Measurements from ENCODE around the gene DENND2D.

Gene DENND2D

GRCh38 chr1:111199881-111200801 lies at the start of gene DENND2D:
Gene DENND2D, minus strand, starts transcription at chr1:111200646. Its CDS starts 187 bp downstream, at chr1:111200459.
- DNase-seq (ENCODE audit: low spot score) = no peak

GRCh38 chr1:111249960-111250359 lies 49.5 kb upstream of the DENND2D start:
- DNase-seq (ENCODE audit: low spot score) = no peak

- DNase-seq (ENCODE audit: low spot score) = no peak
These were observed 46.8 kb upstream of the DENND2D start for GRCh38 chr1:111247125-111247838.

GRCh38 chr1:111242805-111243523 lies 42.5 kb upstream of the DENND2D start:
- no peak for DNase-seq (ENCODE audit: low spot score)

- no peak for DNase-seq (ENCODE audit: low spot score)
These were observed 41.4 kb upstream of the DENND2D start for GRCh38 chr1:111241797-111242196.

- DNase-seq (ENCODE audit: low spot score) = no peak
These were observed 37.8 kb upstream of the DENND2D start for GRCh38 chr1:111238056-111238795.

- DNase-seq (ENCODE audit: low spot score) = no peak
These were observed 36.4 kb upstream of the DENND2D start for GRCh38 chr1:111236806-111237205.

- no peak for DNase-seq (ENCODE audit: low spot score)
These were observed 35.9 kb upstream of the DENND2D start for GRCh38 chr1:111236379-111236778.

- no peak for DNase-seq (ENCODE audit: low spot score)
These were observed 34.4 kb upstream of the DENND2D start for GRCh38 chr1:111234866-111235265.

- no peak for DNase-seq (ENCODE audit: low spot score)
These were observed 33.8 kb upstream of the DENND2D start for GRCh38 chr1:111234258-111234657.

- DNase-seq (ENCODE audit: low spot score) = no peak
These were observed 31.7 kb upstream of the DENND2D start for GRCh38 chr1:111232134-111232533.

GRCh38 chr1:111228748-111229126 lies 28.3 kb upstream of the DENND2D start:
- no peak for DNase-seq (ENCODE audit: low spot score)

GRCh38 chr1:111227851-111228747 lies 27.7 kb upstream of the DENND2D start:
- no peak for DNase-seq (ENCODE audit: low spot score)

- DNase-seq (ENCODE audit: low spot score) = no peak
These were observed 27.0 kb upstream of the DENND2D start, which contains the start of gene CHI3L2 for GRCh38 chr1:111227434-111227833. Gene CHI3L2, plus strand, starts transcription at chr1:111227713. Its CDS starts 17 bp downstream, at chr1:111227730.

- no peak for DNase-seq (ENCODE audit: low spot score)
These were observed 25.4 kb upstream of the DENND2D start for GRCh38 chr1:111225717-111226400.

GRCh38 chr1:111225091-111225490 lies 24.6 kb upstream of the DENND2D start:
- no peak for DNase-seq (ENCODE audit: low spot score)

GRCh38 chr1:111223126-111223685 lies 22.8 kb upstream of the DENND2D start:
- no peak for DNase-seq (ENCODE audit: low spot score)

- DNase-seq (ENCODE audit: low spot score) = peak; percentile 85
These were observed 22.1 kb upstream of the DENND2D start for GRCh38 chr1:111222308-111223125.

Measured in germinal center (tissue), 1 donor.